Trophoblast cell (in vitro differentiated cells and primary cell): ENCODE results near the gene BACH2.

Experiments used
- DNase-seq, 2 donors: peaks; one replicate each; pipeline ENCODE4 v3.0.0-alpha.2; 2016
- H2AFZ ChIP-seq: 2 replicates; pipeline ENCODE4 v1.6.1; 2013; ENCODE audit warnings: low read length, moderate library complexity, mild to moderate bottlenecking; ENCODE audit not compliant: insufficient read depth, poor library complexity
- H2AK5ac ChIP-seq: 2 replicates; pipeline ENCODE4 v1.6.1; 2013; ENCODE audit warnings: mild to moderate bottlenecking, low read length
- H2BK120ac ChIP-seq: 2 replicates; pipeline ENCODE4 v1.6.1; 2013; ENCODE audit warnings: low read length, mild to moderate bottlenecking, moderate library complexity; ENCODE audit not compliant: insufficient read depth, poor library complexity
- H2BK12ac ChIP-seq: 2 replicates; pipeline ENCODE4 v1.6.1; 2013; ENCODE audit warnings: mild to moderate bottlenecking, low read length, moderate library complexity
- H2BK5ac ChIP-seq: 2 replicates; pipeline ENCODE4 v1.6.1; 2013; ENCODE audit warnings: low read length, low read depth, moderate library complexity, mild to moderate bottlenecking; ENCODE audit not compliant: poor library complexity
- H3K14ac ChIP-seq: 2 replicates; pipeline ENCODE4 v1.6.1; 2013; ENCODE audit warnings: mild to moderate bottlenecking, low read length
- H3K18ac ChIP-seq: 2 replicates; pipeline ENCODE4 v1.6.1; 2013; ENCODE audit warnings: mild to moderate bottlenecking, low read length
- H3K23ac ChIP-seq: 2 replicates; pipeline ENCODE4 v1.6.1; 2013; ENCODE audit warnings: low read length
- H3K27ac ChIP-seq: 2 replicates; pipeline ENCODE4 v1.5.1; 2013; ENCODE audit warnings: low read depth, mild to moderate bottlenecking, inconsistent platforms, low read length, moderate library complexity
- H3K27me3 ChIP-seq: 2 replicates; pipeline ENCODE4 v1.6.1; 2013; ENCODE audit warnings: inconsistent platforms, mild to moderate bottlenecking, low read length, moderate library complexity; ENCODE audit not compliant: insufficient read depth
- H3K36me3 ChIP-seq, 2 experiments: 1 replicate in 1 of 2; 2 replicates in 1 of 2; pipeline ENCODE4 v1.6.1; 2013; ENCODE audit warnings: low read length in 2 of 2, mild to moderate bottlenecking in 2 of 2, moderate library complexity in 1 of 2; ENCODE audit not compliant: insufficient read depth in 2 of 2, control insufficient read depth in 1 of 2
- H3K4ac ChIP-seq: 2 replicates; pipeline ENCODE4 v1.6.1; 2013; ENCODE audit warnings: low read depth, mild to moderate bottlenecking, low read length, moderate library complexity
- H3K4me1 ChIP-seq, 2 experiments: 1 replicate in 1 of 2; 2 replicates in 1 of 2; pipeline ENCODE4 v1.6.1; 2013; ENCODE audit warnings: low read length in 2 of 2, mild to moderate bottlenecking in 2 of 2, moderate library complexity in 1 of 2; ENCODE audit not compliant: insufficient read depth in 2 of 2, control insufficient read depth in 1 of 2
- H3K4me2 ChIP-seq: 2 replicates; pipeline ENCODE4 v1.6.1; 2013; ENCODE audit warnings: inconsistent platforms, mild to moderate bottlenecking, low read length, moderate library complexity
- H3K4me3 ChIP-seq: 2 replicates; pipeline ENCODE4 v1.5.1; 2013; ENCODE audit warnings: mild to moderate bottlenecking, low read depth, low read length, inconsistent platforms
- H3K79me1 ChIP-seq: one replicate; pipeline ENCODE4 v1.6.1; 2013; ENCODE audit warnings: low read length
- H3K79me2 ChIP-seq: 2 replicates; pipeline ENCODE4 v1.6.1; 2013; ENCODE audit warnings: low read length, mild to moderate bottlenecking; ENCODE audit not compliant: control insufficient read depth, insufficient read depth, poor library complexity
- H3K9ac ChIP-seq: 2 replicates; pipeline ENCODE4 v1.6.1; 2013; ENCODE audit warnings: mild to moderate bottlenecking, low read length
- H3K9me3 ChIP-seq: 2 replicates; pipeline ENCODE4 v1.6.1; 2013; ENCODE audit warnings: low read depth, mild to moderate bottlenecking, control low read depth, inconsistent platforms, low read length; ENCODE audit not compliant: insufficient read depth
- H4K12ac ChIP-seq: 2 replicates; pipeline ENCODE4 v1.6.1; 2013; ENCODE audit warnings: low read depth, mild to moderate bottlenecking, low read length, moderate library complexity
- H4K8ac ChIP-seq: 2 replicates; pipeline ENCODE4 v1.6.1; 2013; ENCODE audit warnings: low read depth, mild to moderate bottlenecking, low read length, moderate library complexity
- H4K91ac ChIP-seq: one replicate; pipeline ENCODE4 v1.6.1; 2013; ENCODE audit warnings: low read depth, mild to moderate bottlenecking, low read length, moderate library complexity
- WGBS: extraction: QIAGEN DNeasy Blood & Tissue Kit; methylation state at CpG from one replicate; pipeline ENCODE4 v1.1.7; 2013; ENCODE audit warnings: missing lambda C conversion rate; ENCODE audit not compliant: insufficient read length, insufficient coverage; ENCODE audit errors: extremely low coverage; 5-methylcytosine and 5-hydroxymethylcytosine counted together

Gene BACH2

DNA sequence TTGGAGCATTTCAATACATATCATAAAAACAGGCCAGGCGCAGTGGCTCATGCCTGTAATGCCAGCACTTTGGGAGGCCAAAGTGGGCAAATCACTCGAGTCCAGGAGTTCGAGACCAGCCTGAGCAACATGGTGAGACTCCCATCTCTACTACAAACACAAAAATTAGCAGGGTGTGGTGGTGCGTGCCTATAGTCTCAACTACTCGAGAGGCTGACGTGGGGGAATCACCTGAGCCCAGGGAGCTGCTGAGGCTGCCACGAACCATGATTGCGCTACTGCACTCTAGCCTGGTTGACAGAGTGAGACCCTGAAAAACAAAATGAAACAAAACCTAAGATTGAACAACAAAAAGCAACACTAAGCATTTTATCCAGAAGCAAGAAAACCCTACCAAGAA, 47.2 kb downstream of the BACH2 start:
- Histone ChIP-seq H3K4me1 (no peaks in the 10 kb centered on the region), H4K91ac (no peak overlapping the region), H3K36me3 (peaks cover 0 to 2% of the 10 kb centered on the region in 2 experiments), H3K9ac (no peak overlapping the region), H3K4me2 (no peak overlapping the region), H2BK5ac (no peak overlapping the region), H3K23ac (no peak overlapping the region), H3K14ac (no peak overlapping the region), H2BK120ac (no peak overlapping the region), H2AFZ (no peak overlapping the region), H3K79me2 (no peaks in the 10 kb centered on the region), H3K9me3 (no peaks in the 10 kb centered on the region), H3K4me3 (no peak overlapping the region), H3K27ac (no peak overlapping the region), H4K8ac (no peak overlapping the region), H4K12ac (no peak overlapping the region), H3K18ac (no peak overlapping the region), H3K4ac (no peak overlapping the region), H2BK12ac (no peak overlapping the region), H3K79me1 (peaks cover 2% of the 10 kb centered on the region), H3K27me3 (no peaks in the 10 kb centered on the region), H2AK5ac (no peak overlapping the region)
- no peak for DNase-seq
- WGBS: no CpG with 5 or more reads among the region's 8 CpGs

DNA sequence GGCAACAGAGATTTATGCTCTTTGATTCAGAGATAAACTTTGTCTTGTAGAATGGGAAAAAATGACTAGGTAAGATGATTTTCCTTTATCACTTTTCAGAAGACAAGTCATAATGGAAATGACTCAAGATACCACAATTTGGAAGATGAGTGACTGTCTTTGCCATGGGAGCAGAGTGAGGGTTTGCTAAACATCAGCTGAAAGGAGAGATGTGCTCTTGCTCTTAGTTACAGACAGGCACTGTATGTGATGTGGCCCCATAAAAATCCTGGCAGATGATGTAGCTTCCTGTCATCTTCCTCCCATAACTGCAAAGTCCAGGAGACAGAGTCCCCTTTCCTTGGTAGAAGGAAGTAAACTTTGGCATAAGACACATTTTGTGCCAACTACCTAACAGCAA, 47.6 kb downstream of the BACH2 start:
- H3K4ac ChIP-seq: no peak overlapping the region
- no peaks in the 10 kb centered on the region for H3K4me1 ChIP-seq
- H3K9ac ChIP-seq: no peak overlapping the region
- no peak overlapping the region for H2BK120ac ChIP-seq
- H3K4me3 ChIP-seq: no peak overlapping the region
- H2BK12ac ChIP-seq: no peak overlapping the region
- no peak overlapping the region for H3K18ac ChIP-seq
- H3K79me1 ChIP-seq: peaks cover 2% of the 10 kb centered on the region
- H2AK5ac ChIP-seq: no peak overlapping the region
- no peak overlapping the region for H2AFZ ChIP-seq
- H4K8ac ChIP-seq: no peak overlapping the region
- no peaks in the 10 kb centered on the region for H3K79me2 ChIP-seq
- no peak overlapping the region for H3K14ac ChIP-seq
- no peak overlapping the region for H2BK5ac ChIP-seq
- no peak overlapping the region for H3K23ac ChIP-seq
- no peaks in the 10 kb centered on the region for H3K9me3 ChIP-seq
- no peak overlapping the region for H3K27ac ChIP-seq
- H3K4me2 ChIP-seq: no peak overlapping the region
- H3K27me3 ChIP-seq: no peaks in the 10 kb centered on the region
- no peak overlapping the region for H4K12ac ChIP-seq
- no peak overlapping the region for H4K91ac ChIP-seq
- DNase-seq: no peak
- peaks cover 0 to 2% of the 10 kb centered on the region in 2 experiments for H3K36me3 ChIP-seq

DNA sequence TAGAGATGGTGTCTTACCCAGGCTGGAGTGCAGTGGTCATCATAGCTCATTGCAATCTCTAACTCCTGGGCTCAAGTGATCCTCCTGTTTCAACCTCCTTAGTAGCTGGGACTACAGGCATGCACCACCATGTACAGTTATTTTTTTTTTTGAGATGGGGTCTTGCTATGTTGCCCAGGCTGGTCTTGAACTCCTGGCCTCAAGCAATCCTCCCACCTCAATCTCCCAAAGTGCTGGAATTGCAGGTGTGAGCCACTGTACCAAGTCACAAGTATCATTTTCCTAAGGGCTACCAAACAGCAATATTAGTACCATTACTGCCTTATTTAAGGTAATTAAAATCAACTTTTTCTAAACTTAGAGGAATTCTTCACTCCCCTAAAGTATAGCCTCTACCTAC, 49.4 kb downstream of the BACH2 start:
- H3K4me2 ChIP-seq: no peak overlapping the region
- no peak for DNase-seq
- H3K18ac ChIP-seq: no peak overlapping the region
- no peak overlapping the region for H4K8ac ChIP-seq
- no peak overlapping the region for H2BK12ac ChIP-seq
- no peak overlapping the region for H3K14ac ChIP-seq
- H2BK5ac ChIP-seq: no peak overlapping the region
- H3K27ac ChIP-seq: no peak overlapping the region
- no peak overlapping the region for H4K91ac ChIP-seq
- peaks cover 0 to 2% of the 10 kb centered on the region in 2 experiments for H3K36me3 ChIP-seq
- H3K4me1 ChIP-seq: no peaks in the 10 kb centered on the region
- H3K9ac ChIP-seq: no peak overlapping the region
- no peak overlapping the region for H3K4me3 ChIP-seq
- no peak overlapping the region for H3K4ac ChIP-seq
- no peak overlapping the region for H4K12ac ChIP-seq
- no peak overlapping the region for H2AFZ ChIP-seq
- H3K79me2 ChIP-seq: no peaks in the 10 kb centered on the region
- H3K9me3 ChIP-seq: no peaks in the 10 kb centered on the region
- H3K27me3 ChIP-seq: no peaks in the 10 kb centered on the region
- peaks cover 2% of the 10 kb centered on the region for H3K79me1 ChIP-seq
- no peak overlapping the region for H2BK120ac ChIP-seq
- no peak overlapping the region for H2AK5ac ChIP-seq
- H3K23ac ChIP-seq: no peak overlapping the region

DNA sequence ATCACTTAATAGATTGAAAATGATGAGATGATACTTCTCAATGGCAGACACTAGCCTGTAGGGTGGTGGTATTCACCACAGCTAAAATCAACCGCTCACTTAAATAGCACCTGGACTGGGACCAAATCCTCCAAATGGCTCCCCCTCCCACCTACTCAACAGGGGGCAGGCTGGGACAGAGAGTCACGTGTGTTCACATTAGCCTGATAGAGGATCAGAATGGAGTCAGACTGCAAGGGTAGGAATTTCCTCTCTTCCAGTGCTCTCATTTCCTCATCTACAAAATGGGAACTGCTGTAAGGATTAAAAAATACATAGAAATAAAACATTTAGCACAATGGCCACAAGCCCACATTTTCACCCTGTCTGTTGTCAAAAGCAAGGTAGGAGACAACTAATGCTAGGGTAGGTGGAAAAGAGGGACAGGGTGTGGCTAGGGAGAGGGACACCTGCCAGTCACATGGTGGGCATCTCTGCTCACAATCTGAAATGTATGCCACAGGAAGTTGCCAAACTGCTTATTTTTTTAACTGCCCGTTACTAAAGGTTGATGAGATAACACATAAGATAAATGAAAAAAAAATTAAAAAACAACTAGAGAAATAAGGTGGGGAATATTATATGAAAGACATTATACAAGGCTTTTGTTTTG, 55.3 kb downstream of the BACH2 start:
- WGBS: no CpG with 5 or more reads among the region's 3 CpGs
- peak overlapping the region; percentile 53 for H2BK12ac ChIP-seq

More for the DNA sequence above, 55.3 kb downstream of the BACH2 start:
- Histone ChIP-seq H3K9ac (no peak overlapping the region), H3K18ac (no peak overlapping the region), H3K27ac (no peak overlapping the region), H3K4me3 (no peak overlapping the region), H2AFZ (no peak overlapping the region), H3K36me3 (no peaks in the 10 kb centered on the region), H3K79me1 (peaks cover 2% of the 10 kb centered on the region), H3K9me3 (no peaks in the 10 kb centered on the region), H4K91ac (no peak overlapping the region), H4K12ac (no peak overlapping the region), H3K14ac (no peak overlapping the region), H3K4me2 (no peak overlapping the region), H3K23ac (no peak overlapping the region), H3K4me1 (no peaks in the 10 kb centered on the region), H2AK5ac (no peak overlapping the region), H4K8ac (no peak overlapping the region), H3K79me2 (no peaks in the 10 kb centered on the region), H3K27me3 (no peaks in the 10 kb centered on the region), H2BK5ac (no peak overlapping the region), H2BK120ac (no peak overlapping the region), H3K4ac (no peak overlapping the region)
- DNase-seq: no peak
